NB4 (cell line): ENCODE data around the gene STARD3.

ENCODE experiments used
- DNase-seq: peaks from one replicate; pipeline ENCODE4 v3.0.0; 2010; ENCODE audit warnings: low read depth
- H3K4me3 ChIP-seq: one replicate; pipeline ENCODE4 v1.5.1; 2011; ENCODE audit warnings: mild to moderate bottlenecking, low read depth, low read length, moderate library complexity
- CTCF ChIP-seq: IDR thresholded peaks from one replicate; pipeline ENCODE4 v1.5.1; 2012; ENCODE audit warnings: low read depth, low read length
- MAX ChIP-seq: IDR thresholded peaks from 2 replicates; pipeline ENCODE4 v1.6.1; 2011; ENCODE audit warnings: low read depth, low read length
- MYC ChIP-seq: IDR thresholded peaks from 2 replicates; pipeline ENCODE4 v1.6.1; 2011; ENCODE audit warnings: low read depth, low read length
- POLR2A ChIP-seq: IDR thresholded peaks from 2 replicates; pipeline ENCODE4 v1.6.1; 2011; ENCODE audit warnings: mild to moderate bottlenecking; ENCODE audit not compliant: insufficient read length; ENCODE audit errors: extremely low read depth

STARD3 gene

GRCh38 chr17:39642291-39643074, 5.5 kb downstream of the STARD3 start:
- H3K4me3 ChIP-seq, result no peak overlapping the region
- TF ChIP-seq MAX (no peak), POLR2A (no peak), MYC (no peak), CTCF (no peak)
- DNase-seq, result no peak

GRCh38 chr17:39643271-39643670, 6.3 kb downstream of the STARD3 start:
- no peak overlapping the region for H3K4me3 ChIP-seq
- DNase-seq, result peak; percentile 44
- TF ChIP-seq MAX (no peak), CTCF (no peak), MYC (no peak), POLR2A (no peak)

GRCh38 chr17:39647256-39647655, 10.3 kb downstream of the STARD3 start:
- TF ChIP-seq MAX (no peak), POLR2A (no peak), CTCF (no peak), MYC (no peak)
- H3K4me3 ChIP-seq, result no peak overlapping the region
- no peak for DNase-seq

GRCh38 chr17:39648616-39649366, 11.8 kb downstream of the STARD3 start:
- H3K4me3 ChIP-seq, result no peak overlapping the region
- no peak for DNase-seq
- TF ChIP-seq MYC, result no peak
- no peak for TF ChIP-seq MAX
- no peak for TF ChIP-seq POLR2A
- TF ChIP-seq CTCF, result no peak

- no peak overlapping the region for H3K4me3 ChIP-seq
- TF ChIP-seq MAX, result no peak
- DNase-seq, result no peak
Measured at GRCh38 chr17:39650121-39650579, 13.2 kb downstream of the STARD3 start.

GRCh38 chr17:39651923-39652586, 15.1 kb downstream of the STARD3 start:
- TF ChIP-seq MYC, result no peak
- no peak for TF ChIP-seq MAX
- no peak for TF ChIP-seq POLR2A
- no peak for TF ChIP-seq CTCF
- DNase-seq, result no peak

More at GRCh38 chr17:39651923-39652586, 15.1 kb downstream of the STARD3 start:
- H3K4me3 ChIP-seq, result no peak overlapping the region
